HPDE6-E6E7 (cell line): Measurements from ENCODE around the gene FOXN4.
"Not testable (repeated sequence)": the region's sequence is repeated elsewhere in the genome, so short reads cannot be mapped to it uniquely, and the experiment has no call there.

ENCODE experiments used
- DNase-seq: peaks from one replicate; pipeline ENCODE4 v3.0.0; 2011; ENCODE audit warnings: missing footprints; ENCODE audit errors: extremely low spot score

Gene FOXN4

GRCh38 chr12:109308534-109309380 is at the start of gene FOXN4:
TSS of gene FOXN4 (minus strand) at chr12:109309284. CDS start at chr12:109308321, 963 bp downstream.
- DNase-seq, result no peak

- DNase-seq, result no peak
Measured at GRCh38 chr12:109358154-109358869, 49.2 kb upstream of the FOXN4 start.

GRCh38 chr12:109357032-109357431 is 47.9 kb upstream of the FOXN4 start:
- DNase-seq, result no peak

DNA sequence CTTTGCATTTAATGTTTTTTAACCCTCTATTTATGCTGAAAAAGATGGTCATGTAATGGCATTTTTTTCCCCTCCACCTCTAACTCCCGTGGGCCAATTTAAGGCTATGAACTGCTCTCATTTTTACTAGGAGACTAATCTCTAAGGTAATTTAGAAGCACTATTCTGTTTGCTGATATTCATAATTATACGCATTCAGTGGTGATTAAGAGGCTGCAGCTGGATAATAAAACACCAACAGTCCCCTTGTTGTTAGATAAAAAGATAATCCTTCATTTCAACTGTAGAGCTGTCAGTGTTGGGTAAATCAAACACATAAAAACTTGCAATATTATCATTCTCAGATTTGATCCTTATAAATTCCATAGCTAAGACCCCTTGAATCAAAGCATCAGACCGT is 47.5 kb upstream of the FOXN4 start:
- DNase-seq, result no peak

DNA sequence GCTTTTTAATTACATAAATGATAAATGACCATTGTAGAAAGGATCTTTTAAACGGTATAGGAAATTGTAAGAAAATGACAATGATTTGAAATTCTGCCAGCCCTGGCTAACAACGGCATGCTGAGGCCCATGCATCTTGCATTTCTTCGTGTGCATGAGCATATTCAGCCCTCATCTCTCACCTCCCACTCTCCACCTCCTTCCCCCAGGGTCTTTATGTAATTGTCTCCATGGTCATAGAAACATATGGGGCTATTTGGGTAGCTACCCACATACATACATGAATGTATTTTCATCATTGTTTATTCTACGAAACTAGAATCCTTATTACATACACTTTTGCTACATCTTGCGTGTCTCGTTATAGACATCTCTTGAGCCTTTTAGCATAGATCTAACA is 43.1 kb upstream of the FOXN4 start:
- no peak for DNase-seq

GRCh38 chr12:109347589-109347988 is 38.5 kb upstream of the FOXN4 start, which contains the start of gene MYO1H:
TSS of gene MYO1H (plus strand) at chr12:109347900. CDS start at chr12:109347961, 61 bp downstream.
- no peak for DNase-seq

- DNase-seq, result no peak
Measured at GRCh38 chr12:109346920-109347319, 37.8 kb upstream of the FOXN4 start.

DNA sequence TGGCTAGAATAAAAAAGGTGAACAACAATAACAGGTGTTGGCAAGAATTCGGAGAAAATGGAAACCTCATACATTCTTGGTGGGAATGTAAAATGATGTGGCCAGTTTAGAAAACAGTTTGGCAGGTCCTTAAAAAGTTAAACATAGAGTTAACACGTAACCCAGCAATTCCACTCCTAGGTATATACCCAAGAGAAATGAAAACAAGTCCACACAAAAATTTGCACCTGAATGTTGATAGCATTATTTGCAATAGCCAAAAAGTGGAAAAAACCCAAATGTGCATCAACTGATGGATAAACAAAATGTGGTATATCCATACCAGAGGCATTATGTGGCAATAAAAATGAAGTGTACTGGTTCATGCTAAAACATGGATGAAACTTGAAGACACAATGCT is 36.3 kb upstream of the FOXN4 start:
- no peak for DNase-seq

DNA sequence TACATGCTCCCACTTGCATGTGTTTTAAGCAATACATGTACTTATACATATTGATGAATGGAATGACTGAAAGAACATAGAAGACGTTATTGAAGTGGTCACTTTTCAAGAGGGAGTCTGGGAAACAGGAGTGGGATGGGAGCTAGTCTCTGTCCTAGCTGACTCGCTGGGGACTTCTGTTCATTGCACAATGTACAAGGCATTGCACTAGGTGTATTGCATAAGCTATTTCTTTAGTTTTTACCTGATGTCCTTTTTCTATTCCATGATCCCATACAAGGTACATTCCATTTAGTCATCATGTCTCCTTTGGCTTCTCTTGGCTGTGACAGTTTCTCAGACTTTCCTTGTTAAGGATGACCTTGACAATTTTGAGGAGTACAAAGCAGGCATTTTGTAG is 34.6 kb upstream of the FOXN4 start:
- DNase-seq, result no peak

- DNase-seq, result no peak
Measured at GRCh38 chr12:109336593-109336992, 27.5 kb upstream of the FOXN4 start.

GRCh38 chr12:109334887-109335286 is 25.8 kb upstream of the FOXN4 start:
- no peak for DNase-seq

- no peak for DNase-seq
Measured at GRCh38 chr12:109331301-109331952, 22.3 kb upstream of the FOXN4 start.

- no peak for DNase-seq
Measured at GRCh38 chr12:109330282-109331230, 21.5 kb upstream of the FOXN4 start.

DNA sequence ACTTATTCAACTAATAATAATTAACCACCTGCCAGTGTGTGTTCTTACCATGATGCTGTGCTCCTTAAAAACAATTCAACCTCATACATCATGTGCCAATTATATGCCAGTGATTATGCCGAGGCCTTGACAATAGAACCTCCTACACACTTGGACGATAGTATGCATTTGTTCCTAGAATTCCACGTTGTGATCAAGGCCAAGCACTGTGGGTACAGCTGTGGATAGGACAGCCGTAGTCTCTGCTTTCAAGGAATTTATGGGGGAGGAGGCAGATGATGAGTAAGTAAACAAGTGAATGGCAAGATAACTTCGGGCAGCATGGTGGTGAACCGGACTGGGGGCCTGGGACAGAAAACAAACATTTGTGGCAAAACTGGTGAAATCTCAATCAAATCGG is 20.6 kb upstream of the FOXN4 start:
- DNase-seq, result no peak

DNA sequence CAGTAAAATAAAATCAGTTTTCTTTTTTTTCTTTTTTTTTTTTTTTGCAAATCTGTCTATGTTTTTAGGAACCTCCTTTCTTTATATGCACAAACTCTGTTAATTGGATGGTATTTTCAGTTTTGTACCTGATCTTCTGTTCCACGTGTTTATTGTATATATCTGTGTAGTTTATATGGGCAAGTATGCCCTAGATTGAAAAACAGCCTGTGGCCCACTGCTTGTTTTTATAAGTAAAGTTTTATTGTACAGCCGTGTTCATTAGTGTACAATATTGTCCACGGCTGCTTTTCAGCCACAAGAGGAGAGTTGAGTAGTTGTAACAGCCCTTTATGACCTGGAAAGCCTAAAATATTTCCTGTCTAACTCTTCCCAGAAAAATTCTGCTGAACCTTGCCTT is 19.9 kb upstream of the FOXN4 start:
- no peak for DNase-seq

DNA sequence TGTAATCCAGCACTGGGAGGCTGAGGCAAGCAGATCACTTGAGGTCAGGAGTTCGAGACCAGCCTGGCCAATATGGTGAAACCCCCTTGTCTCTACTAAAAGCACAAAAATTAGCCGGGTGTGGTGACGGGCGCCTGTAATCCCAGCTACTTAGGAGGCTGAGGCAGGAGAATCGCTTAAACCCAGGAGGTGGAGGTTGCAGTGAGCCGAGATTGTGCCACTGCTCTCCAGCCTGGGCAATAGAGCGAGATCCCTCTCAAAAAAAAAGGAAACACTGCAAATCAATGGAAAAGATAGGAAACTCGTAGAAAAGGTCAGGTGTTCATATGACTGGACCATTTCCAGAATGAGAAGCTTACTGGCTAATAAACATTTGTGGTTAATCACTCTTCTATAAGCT is 12.2 kb upstream of the FOXN4 start:
- not testable (repeated sequence) for DNase-seq

DNA sequence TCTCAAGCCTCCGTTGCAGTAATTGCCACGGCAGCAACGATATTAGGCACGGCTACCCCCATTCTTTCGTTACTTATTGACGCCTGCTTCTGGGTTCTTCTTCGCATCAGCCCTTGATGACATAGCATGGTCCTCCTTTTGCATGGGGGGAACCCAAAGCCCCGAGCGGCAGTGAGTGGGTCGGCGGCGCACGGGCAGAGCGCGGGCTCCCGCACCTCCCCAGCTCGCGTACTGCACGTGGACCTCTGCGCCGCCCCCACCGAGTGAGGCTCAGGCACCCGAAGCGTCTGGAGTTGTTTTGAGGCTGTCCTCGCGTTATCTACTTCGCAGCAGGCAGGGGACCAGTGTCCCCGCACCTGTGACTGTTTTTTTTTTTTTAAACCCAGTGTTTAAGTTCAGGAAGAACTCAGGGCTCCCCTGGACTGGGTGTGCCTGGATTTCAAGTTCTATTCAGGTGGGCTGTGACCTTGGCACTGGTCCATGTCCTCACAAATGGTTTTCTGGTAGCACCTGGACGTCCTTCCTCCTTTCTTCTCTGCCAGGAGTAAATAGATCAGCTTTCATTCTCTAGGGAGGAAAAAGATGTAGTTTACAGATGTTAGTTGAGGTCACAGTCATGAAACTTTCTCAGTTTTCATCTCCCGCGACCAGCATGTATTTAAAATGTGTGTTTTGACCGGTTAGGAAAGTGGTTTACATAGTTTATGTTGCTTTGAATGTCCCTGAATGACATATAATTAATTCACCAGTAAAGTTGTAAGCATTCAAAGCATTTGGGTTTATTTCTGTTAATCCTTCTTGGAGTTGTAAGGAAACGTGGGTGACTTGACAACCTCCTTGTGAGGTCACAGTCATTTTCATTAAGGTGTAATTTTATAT is 1.4 kb upstream of the FOXN4 start:
- DNase-seq, result no peak

DNA sequence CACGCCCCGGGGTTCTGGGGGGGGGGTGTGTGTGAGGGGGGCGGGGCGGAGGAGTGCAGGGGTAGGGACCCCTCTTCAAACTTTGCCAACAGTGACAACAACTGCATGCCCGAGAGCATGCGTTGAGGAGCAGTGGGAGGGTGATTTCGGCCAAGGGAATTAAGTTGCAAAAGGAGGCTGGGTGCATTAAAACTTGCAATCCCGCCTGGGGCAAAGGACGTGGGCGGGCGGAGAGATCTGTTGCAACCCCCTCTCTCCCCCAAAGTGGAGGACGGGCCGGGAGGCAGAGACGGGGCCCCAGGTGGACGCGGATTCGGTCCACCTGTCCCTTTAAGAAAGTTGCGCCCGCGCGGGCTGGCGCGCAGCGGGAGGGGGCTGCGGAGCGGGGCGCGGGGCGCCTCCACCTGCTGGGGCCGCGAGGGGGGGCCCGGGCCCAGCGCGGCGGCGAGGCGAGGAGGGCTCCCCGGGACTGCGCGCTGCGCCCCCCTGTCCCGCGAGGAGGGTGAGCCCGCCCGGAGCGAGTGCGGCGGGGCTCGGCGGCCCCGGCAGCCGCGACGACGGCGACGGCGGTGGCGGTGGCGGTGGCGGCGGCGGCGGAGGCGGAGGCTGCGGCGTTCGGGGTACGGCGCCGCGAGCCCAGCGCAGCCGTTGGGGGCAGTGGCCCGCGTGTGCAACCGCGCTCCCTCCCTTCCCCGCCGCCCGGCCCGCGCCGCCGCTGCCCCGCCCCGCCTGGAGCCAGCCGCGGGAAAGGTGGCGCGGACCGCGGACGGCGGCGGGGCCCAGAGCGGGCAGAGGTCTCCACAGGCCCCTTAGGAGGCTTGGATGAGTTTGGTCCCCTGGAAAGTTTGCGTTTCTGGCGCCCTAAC is 530 bp upstream of the FOXN4 start:
- no peak for DNase-seq

DNA sequence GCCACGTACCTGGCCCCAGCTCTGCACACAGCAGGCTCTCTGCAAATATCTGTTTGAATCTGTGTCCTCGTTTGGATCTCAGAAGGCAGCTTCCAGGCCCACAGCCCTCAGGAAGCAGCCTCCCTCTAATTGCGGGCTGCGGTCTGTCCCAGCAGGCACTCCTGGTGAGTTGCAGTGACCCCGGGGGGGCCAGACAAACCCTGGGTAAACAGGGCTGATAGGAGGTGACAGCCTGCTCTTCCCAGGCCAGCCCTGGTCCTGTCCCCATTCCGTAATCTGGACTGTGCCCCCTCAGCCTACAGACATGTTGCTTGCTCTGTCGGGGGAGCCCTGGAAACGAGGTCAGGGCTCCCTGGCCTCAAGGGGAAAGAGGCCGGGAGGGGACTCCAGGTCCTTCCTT is 2.0 kb downstream of the FOXN4 start:
- no peak for DNase-seq
